Measurements from ENCODE around the gene FPGS. TPM values are rescaled to one million over a fixed set of nuclear protein-coding genes. Genes with fewer than 3 reads are reported as not detected.

FPGS gene
- total RNA-seq, 2 donors from 2014 or later, result 31.6 to 55.1 TPM

- intact Hi-C loops (cut with DNase I), result no loop called here
- Histone ChIP-seq H3K36me3 (no peaks in the 10 kb centered on the region), H3K9ac (ENCODE audit: low read depth in 2 of 2, low read length in 2 of 2) (peak overlapping the region; percentile 38 to 69), H3K27me3 (no peaks in the 10 kb centered on the region), H3K4me3 (peak overlapping the region; percentile 19), H3K27ac (peak overlapping the region; percentile 5), H3K9me3 (no peaks in the 10 kb centered on the region), H3K4me1 (no peaks in the 10 kb centered on the region)
- no peak for TF ChIP-seq CTCF (IDR thresholded peaks at IDR 0.05)
- DNase-seq, result no peak
These were observed 25.8 kb upstream of the FPGS start for GRCh38 chr9:127776924-127777289.

- Histone ChIP-seq H3K27ac (peak overlapping the region; percentile 67), H3K9me3 (no peaks in the 10 kb centered on the region), H3K4me1 (no peaks in the 10 kb centered on the region), H3K27me3 (no peaks in the 10 kb centered on the region), H3K4me3 (peak overlapping the region; percentile 1), H3K9ac (ENCODE audit: low read depth in 2 of 2, low read length in 2 of 2) (peak overlapping the region in 1 of 2 donors; percentile 60), H3K36me3 (no peaks in the 10 kb centered on the region)
- no peak for DNase-seq
- intact Hi-C loops (cut with DNase I), result no loop called here
- TF ChIP-seq CTCF (IDR thresholded peaks at IDR 0.05), result no peak
These were observed 25.2 kb upstream of the FPGS start for GRCh38 chr9:127777368-127777980.

GRCh38 chr9:127778280-127779135, 24.2 kb upstream of the FPGS start, which contains the start of gene SH2D3C:
Gene SH2D3C, minus strand, starts transcription at chr9:127778666. Its CDS starts 39 bp downstream, at chr9:127778627.
- TF ChIP-seq CTCF (IDR thresholded peaks at IDR 0.05), result no peak
- peak; percentile 47 for DNase-seq
- no peaks in the 10 kb centered on the region for H3K27me3 ChIP-seq
- H3K36me3 ChIP-seq, result no peaks in the 10 kb centered on the region
- peak within 1 kb of the TSS; percentile 67 for H3K27ac ChIP-seq
- H3K4me1 ChIP-seq, result no peaks in the 10 kb centered on the region
- intact Hi-C loops (cut with DNase I), result no loop called here
- H3K4me3 ChIP-seq, result peak within 1 kb of the TSS; percentile 1
- no peaks in the 10 kb centered on the region for H3K9me3 ChIP-seq
- peak within 1 kb of the TSS; percentile 51 to 73 for H3K9ac ChIP-seq (ENCODE audit: low read depth in 2 of 2, low read length in 2 of 2)

DNA sequence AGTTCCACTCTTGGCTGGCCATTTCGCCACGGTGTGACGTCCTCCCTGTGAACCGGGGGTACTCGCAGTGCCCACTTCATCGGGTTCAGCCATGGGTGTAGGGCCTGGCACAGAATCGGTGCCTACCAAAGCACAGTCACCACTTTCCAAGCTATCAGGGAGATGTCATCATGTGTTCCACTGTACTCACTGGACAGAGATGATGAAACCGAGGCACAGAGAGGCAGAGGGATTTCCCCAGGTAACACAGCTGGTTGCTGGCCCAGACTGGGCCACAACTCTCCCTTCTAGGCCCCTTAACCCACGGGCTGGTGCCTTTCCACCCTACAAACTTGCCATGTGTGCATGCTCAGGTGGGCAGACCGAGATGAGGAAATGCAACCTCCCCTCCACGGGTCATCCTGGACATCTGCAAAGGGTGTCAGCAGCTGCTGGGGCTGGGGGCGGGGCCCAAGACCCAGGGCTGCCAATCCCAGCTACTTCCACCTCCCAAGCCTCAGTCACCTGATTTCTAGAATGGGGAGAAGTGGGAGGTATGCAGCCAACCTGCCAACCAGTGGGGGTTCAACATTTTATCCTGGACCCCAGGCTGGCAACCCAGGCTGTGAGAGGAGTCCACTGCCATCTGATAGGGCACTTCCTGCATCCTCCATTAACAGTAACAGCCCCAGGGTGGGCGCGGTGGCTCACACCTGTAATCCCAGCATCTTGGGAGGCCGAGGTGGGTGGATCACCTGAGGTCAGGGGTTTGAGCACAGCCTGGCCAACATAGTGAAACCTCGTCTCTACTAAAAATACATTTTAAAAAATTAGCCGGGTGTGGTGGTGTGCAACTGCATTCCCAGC, 23.3 kb upstream of the FPGS start:
- Histone ChIP-seq H3K9me3 (no peaks in the 10 kb centered on the region), H3K27me3 (no peaks in the 10 kb centered on the region), H3K36me3 (no peaks in the 10 kb centered on the region), H3K9ac (ENCODE audit: low read depth in 2 of 2, low read length in 2 of 2) (peak overlapping the region; percentile 51 to 73), H3K4me1 (no peaks in the 10 kb centered on the region), H3K27ac (peak overlapping the region; percentile 67), H3K4me3 (no peak overlapping the region)
- DNase-seq, result no peak
- TF ChIP-seq CTCF (IDR thresholded peaks at IDR 0.05), result no peak
- intact Hi-C loops (cut with DNase I), result no loop called here
